ENCODE results near the gene ACSL4.
"Not testable (repeated sequence)": the region's sequence is repeated elsewhere in the genome, so short reads cannot be mapped to it uniquely, and the experiment has no call there.

Gene ACSL4

GRCh38 chrX:109660435-109661143 is 72.5 kb downstream of the ACSL4 start:
- DNase-seq = no peak

DNA sequence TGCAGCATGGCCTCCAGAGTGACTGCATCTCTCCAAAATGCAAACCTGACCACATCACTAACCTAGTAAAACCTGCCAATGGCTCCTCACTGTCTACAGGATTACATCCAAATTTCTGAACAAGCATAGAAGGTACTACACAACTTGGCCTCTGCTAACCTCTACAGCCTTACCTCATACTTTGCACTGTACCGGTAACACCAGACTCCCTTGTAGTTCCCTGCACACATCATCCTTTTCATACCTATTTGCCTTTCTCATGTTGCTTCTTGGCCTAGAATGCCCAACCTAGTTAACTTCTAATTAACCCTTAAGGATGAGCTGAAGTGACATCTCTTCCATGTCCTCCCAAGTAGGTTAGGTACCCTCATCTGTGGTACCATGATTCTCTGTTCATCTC is 74.7 kb downstream of the ACSL4 start:
- DNase-seq = no peak

DNA sequence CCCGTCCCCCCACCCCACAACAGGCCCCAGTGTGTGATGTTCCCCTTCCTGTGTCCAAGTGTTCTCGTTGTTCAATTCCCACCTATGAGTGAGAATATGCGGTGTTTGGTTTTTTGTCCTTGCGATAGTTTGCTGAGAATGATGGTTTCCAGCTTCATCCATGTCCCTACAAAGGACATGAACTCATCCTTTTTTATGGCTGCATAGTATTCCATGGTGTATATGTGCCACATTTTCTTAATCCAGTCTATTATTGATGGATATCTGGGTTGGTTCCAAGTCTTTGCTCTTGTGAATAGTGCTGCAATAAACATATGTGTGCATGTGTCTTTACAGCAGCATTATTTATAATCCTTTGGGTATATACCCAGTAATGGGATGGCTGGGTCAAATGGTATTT is 75.7 kb downstream of the ACSL4 start:
- not testable (repeated sequence) for DNase-seq

GRCh38 chrX:109656774-109657173 is 76.3 kb downstream of the ACSL4 start:
- no peak for DNase-seq

DNA sequence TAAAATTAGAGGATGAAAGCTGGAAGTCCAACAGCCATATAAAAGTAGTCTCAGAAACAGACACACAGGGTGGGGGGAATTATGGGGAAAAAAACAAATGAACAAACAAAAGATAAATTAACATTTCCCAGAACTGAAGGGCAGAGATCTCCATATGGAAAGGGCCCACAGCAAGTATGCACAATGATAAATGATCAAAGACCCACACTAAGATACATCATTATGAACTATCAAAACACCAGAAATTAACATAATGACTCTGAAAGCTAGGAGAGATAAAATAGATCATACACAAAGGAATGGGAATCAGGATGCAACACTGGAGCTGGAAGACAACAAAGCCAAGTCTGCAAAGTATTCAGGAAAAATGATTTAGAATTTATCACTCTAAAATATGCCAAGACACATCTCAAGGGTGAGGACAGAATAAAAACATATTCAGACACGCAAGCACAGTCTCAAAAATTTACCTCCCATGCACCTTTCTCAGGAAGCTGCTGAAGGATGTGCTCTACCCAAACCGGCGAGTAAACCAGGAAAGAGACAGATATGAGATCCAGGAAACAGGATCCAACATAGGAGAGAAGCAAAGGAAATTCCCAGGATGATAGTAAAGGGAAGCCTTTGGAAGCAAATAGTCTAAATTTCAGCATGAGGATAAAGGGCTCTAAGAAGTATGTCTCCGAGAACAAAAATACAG is 77.4 kb downstream of the ACSL4 start:
- no peak for DNase-seq

DNA sequence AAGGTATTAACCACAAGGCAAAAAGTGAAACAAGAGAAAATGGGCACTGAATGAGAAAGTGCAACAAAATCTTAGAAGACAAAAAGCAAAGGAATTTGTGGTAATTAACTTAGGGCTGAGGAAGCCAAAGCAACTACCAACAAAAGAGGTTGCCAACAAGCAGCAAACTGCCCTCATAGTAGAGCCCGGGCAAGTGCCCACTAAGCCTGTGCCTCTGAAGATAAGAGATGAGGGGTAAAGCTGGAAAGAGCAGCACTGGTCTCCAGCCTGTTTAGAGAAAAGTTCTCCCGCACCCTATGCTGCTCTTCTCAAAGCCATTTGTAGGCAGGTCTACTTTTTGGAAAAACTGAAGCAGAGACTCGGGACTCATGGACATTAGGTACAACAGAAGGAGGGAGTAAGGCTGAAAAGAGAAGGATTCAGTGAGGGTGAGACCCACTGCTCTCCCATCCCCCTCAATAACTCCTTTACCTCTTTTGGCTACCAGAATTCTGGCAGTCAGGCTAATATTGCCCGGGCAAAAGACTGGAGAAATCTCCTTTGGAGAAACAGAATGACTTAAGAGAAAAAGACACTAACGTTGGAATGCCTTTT is 78.4 kb downstream of the ACSL4 start:
- peak; percentile 80 for DNase-seq

DNA sequence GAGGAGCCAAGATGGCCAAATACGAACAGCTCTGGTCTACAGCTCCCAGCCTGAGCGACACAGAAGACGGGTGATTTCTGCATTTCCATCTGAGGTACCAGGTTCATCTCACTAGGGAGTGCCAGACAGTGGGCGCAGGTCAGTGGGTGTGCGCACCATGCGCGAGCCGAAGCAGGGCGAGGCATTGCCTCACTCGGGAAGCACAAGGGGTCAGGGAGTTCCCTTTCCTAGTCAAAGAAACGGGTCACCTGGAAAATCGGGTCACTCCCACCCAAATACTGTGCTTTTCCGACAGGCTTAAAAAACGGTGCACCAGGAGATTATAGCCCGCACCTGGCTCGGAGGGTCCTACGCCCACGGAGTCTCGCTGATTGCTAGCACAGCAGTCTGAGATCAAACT is 88.4 kb downstream of the ACSL4 start:
- not testable (repeated sequence) for DNase-seq

DNA sequence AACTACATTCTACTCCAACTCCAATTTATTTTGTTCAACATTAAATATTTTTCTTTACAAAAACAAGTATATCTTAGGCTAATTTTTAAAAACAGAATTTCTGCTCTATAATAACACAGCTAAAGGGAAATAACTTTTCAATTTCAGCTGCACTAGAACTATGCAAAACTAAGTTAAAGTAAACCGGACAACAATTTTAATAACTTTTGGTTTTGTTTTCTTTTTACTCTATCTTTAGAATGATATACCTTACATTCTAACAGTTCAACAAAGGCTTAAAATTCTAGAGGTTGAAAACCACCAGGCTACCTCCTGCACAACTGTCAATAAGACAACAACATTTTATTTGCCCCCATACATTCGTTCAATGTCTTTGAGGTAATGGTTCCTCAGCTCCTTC is 89.4 kb downstream of the ACSL4 start:
- DNase-seq = no peak

GRCh38 chrX:109638158-109638557 is 94.9 kb downstream of the ACSL4 start:
- DNase-seq = no peak

GRCh38 chrX:109637477-109637876 is 95.6 kb downstream of the ACSL4 start:
- DNase-seq = not testable (repeated sequence)

- peak; percentile 53 for DNase-seq
These were observed 97.9 kb downstream of the ACSL4 start for GRCh38 chrX:109635146-109635545.

GRCh38 chrX:109632906-109633504 is 100.1 kb downstream of the ACSL4 start:
- DNase-seq = peak; percentile 45

- DNase-seq = no peak
These were observed 103.7 kb downstream of the ACSL4 start for GRCh38 chrX:109629310-109629709.

DNA sequence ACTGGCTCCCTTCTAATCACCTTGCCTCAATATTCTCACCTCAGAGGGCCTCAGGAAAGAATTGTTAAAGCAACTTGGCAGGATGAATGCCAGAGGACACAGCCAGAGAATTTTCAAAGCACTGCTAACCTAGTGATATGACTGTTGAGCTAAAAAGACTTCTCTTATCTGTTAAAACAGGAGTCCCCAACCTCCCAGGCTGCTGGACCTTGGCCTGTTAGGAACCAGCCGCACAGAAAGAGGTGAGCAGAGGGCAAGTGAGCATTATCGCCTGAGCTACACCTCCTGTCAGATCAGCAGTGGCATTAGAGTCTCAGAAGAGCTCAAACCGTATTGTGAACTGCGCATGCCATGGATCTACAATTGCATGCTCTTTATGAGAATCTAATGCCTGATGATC is 106.4 kb downstream of the ACSL4 start:
- DNase-seq = peak; percentile 79

DNA sequence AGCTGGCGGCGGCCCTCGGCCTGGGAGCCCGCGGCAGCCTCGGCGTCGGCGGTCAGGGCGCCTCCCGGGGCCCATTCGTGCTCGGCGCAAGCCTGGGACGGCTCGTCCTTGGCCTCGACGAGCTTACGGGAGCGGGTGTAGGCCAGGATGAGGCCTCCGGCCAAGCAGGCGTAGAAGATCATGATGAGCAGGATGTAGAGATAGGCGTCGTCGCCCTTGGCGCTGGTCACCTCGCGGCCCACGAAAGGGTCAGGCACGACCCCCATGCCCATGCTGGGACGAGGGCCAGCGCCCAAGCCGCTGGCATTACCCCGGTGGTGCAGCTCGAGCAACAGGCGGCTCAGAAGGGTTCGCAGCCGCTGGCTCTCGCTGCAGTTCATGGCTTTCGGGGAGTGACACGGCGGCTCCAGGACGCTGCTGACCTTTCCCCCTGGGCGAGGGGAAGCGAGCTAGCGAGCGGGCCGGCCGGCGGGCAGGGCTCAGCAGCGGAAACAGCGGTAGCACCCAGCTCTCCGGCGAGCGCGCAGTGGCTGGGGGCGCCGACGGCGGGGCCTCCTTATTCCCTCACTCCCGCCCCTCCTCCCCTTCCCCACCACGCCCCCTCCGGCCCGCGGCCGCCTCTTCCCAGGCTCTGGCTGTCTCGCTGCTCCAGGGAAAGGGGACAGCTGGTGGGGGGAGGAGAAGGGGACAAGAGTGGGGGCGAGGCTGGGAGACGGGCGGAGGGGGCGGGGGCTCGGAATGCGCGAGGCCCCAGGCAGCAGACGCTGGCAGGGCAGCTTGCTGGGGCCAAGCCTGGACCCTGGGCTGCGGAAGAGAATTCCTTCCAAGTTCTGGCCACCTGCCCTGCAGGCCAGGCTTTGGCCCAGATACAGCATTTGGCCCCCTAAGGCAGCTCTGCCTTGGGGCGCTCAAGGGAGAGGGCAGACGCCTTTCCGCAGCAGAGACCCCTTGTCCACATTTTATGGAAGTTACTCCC is 108.1 kb downstream of the ACSL4 start, which contains the start of gene KCNE5:
TSS of gene KCNE5 (minus strand) at position 532 of the 976 bp plus-strand sequence. CDS start at position 380, 152 bp downstream.
- DNase-seq = no peak

DNA sequence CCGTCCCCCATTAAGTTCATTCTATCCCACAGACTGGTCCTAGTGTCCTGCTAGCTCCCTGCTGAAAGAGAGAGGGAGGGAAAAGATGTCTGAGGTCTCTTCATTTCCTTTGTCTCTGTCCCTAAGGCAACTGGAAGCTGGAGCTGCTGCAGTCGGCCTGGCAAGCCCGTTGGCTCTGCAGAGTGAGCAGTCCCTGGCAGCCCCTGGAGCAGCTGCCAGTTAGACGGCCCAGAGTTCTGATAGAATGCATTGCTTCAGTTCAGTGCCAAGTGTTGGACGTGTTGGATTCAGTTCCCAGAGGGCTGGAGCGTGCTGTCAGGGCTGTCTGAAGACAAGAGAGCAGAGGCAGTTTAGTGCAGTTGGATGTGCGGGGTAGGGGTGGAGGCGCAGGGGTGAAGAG is 109.1 kb downstream of the ACSL4 start:
- DNase-seq = no peak

DNA sequence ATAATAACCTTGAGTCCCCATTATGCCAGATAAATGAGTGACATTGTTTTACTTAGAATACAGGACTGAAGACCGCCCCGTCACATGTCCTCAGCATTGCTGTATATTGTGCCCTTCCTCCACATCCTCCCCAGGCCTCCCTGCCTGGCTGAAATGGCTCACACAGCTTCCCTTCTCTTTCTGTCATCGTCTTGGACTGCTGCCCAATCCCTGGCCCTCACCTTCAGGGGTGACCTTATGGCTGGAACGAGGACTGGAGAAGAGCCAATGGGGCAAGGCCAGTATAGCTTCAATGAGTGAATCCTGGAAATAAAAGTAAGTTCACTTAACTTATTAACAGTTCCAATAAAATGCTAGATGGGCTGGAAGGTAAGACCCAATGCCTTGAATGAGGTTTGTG is 110.8 kb downstream of the ACSL4 start:
- DNase-seq = no peak

DNA sequence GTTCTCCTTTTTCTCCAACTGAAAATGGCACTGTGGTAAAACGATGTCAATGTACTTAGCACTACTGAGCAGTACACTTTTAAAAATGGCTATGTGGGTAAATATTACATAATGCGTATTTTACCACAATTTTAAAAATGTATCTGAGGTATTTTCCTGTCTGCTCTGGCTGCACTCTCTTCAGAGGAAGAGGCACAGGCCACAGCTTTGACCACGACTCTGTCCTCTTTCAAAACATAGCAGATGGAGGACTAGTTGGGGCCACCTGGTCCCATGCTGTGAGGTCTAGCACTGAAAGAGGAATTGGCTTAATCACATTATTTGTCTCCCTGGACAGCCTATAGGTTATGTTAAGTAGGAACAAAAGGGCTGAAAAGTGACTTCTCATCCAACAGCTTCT is 113.3 kb downstream of the ACSL4 start:
- peak; percentile 55 for DNase-seq

DNA sequence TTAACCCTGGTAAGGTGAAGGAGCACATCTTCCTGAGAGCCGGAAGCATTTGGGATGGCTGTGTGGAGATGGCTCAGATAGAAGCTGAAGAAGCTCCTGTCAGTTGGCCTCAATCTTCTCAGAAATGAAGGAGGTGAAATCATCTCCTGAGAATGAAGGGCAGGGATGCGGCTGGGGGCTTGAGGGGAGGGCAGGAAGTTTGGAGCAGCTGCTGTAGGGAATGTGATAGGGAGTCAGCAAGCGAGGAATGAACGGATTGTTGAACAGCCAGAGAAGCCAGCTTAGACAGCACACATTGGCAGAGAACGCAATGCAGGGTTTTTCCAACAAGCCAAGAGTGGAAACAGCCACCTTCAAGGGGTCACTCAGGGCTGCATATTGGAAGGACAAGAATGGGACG is 118.1 kb downstream of the ACSL4 start:
- DNase-seq = no peak

GRCh38 chrX:109601486-109601885 is 131.6 kb downstream of the ACSL4 start:
- no peak for DNase-seq

DNA sequence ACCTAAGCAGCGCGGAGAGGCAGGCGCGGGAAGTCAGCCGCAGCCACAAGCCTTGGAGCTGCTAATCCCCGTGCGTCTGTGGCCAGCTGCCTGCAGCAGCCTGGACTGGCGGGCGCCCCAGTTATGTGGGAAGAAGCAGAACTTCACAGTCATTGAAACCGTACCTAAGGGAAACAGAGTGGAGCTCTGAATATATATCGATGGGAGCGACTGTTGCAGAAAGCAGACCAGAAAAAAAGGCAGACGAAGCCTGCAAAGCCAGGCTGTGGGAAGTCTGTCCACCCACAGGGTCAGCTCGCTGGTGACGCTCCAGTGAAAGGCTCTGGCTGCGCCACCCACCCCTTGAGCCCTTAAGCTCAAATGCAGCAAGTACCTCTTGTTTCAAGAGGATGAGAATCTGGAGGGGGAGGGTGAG is 132.8 kb downstream of the ACSL4 start:
- peak; percentile 4 for DNase-seq

GRCh38 chrX:109596015-109596414 is 137.0 kb downstream of the ACSL4 start:
- DNase-seq = no peak
